GM18505 (cell line): ENCODE results near the gene KDM1B.
"Not testable (repeated sequence)": the region's sequence is repeated elsewhere in the genome, so short reads cannot be mapped to it uniquely, and the experiment has no call there.

Source experiments
- ATAC-seq: cut with Tn5 transposase; IDR thresholded peaks from one replicate; pipeline ENCODE4 v1.9.1; 2021; ENCODE audit not compliant: unreplicated experiment
- POLR2A ChIP-seq: IDR thresholded peaks from 4 replicates; pipeline ENCODE4 v1.6.1; 2011; ENCODE audit warnings: borderline replicate concordance; ENCODE audit not compliant: insufficient read depth, insufficient read length; ENCODE audit errors: extremely low read depth

The KDM1B gene

DNA sequence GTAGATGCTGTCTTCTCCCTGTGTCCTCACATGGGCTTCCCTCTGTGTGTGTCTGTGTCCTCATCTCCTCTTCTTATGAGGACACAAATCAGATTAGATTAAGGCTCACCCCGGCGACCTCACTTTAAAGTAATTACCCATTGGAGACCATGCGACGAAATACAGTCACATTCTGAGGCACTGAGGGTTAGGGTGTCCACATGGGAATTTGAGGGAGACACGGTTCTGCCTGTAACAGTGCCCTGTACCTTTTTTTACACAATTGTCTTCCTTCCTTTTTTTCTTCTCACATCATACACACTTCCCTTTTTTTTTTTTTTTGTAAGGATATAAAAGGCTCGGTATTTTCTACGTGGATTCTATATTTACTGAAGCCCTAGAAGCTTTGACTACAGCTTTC lies 60.2 kb downstream of the KDM1B start:
- no peak for TF ChIP-seq POLR2A
- ATAC-seq = no peak

DNA sequence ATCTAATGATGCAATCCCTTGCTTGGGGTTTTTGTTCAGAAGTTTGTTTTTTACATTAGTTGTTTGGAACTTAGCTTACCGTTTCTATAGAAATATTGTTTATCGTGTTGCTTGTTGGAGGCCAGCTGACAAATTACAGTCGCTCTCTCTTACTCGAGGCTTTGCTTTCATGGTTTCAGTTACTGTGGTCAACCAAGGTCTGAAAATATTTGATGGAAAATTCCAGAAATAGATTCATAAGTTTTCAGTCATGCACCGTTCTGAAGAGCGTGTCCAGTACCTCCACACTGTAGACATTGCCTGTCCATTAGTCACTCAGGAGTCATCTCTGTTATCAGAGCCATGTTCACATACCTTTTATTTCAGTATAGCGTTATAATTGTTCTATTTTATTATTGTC lies 61.2 kb downstream of the KDM1B start:
- ATAC-seq = no peak
- TF ChIP-seq POLR2A = no peak

DNA sequence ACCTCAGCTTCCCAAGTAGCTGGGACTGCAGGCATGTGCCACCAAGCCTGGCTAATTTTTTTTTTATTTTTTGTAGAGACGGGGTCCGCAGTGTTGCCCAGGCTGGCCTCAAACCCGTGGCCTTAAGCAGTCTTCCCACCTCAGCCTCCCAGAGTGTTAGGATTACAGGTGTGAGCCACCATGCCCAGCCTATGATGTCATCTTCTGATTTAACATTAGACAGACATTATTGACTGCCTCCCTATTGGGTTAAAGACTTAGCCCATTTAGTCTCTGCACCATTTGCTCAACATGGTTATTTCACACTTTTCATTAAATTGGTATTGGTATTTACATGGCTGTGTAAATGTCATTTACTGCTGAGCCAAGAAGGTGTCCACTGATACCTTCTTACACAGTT lies 63.0 kb downstream of the KDM1B start:
- ATAC-seq = no peak
- TF ChIP-seq POLR2A = no peak

DNA sequence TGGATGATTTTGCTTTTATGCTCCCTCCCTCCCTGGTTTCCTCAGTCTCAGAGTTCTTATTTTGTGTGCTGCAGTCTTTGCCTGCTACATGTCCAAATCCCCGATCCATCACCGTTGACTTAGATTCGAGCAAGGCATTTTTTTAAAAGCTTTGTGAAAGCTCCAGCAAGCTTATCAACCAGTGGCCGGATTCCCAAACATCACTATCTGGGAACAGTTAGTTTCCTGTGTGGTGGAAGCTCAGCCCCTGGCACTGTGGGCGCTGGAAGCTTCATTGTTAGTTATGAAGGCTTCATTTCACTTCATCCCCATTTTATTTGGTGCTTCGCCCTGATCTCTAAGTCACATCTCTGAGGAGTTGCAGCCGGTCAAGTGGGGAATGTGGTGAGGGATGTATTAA lies 64.4 kb downstream of the KDM1B start:
- ATAC-seq = no peak
- no peak for TF ChIP-seq POLR2A

DNA sequence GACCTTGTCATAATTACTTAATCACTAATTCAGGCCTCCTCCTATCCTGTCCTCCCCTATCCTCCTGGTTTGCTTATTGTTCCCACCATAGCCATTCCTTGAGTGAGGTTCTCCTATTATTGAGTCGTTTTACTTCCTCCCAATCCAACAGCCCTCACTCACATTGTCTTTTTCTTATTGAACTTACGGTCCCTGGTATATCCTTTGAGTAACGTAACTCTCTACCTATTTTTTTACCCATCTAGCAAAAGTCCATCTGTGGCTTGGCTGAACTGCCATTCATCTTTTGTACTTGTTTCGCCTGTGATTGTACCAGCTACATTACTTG lies 66.0 kb downstream of the KDM1B start:
- TF ChIP-seq POLR2A = no peak
- ATAC-seq = no peak

DNA sequence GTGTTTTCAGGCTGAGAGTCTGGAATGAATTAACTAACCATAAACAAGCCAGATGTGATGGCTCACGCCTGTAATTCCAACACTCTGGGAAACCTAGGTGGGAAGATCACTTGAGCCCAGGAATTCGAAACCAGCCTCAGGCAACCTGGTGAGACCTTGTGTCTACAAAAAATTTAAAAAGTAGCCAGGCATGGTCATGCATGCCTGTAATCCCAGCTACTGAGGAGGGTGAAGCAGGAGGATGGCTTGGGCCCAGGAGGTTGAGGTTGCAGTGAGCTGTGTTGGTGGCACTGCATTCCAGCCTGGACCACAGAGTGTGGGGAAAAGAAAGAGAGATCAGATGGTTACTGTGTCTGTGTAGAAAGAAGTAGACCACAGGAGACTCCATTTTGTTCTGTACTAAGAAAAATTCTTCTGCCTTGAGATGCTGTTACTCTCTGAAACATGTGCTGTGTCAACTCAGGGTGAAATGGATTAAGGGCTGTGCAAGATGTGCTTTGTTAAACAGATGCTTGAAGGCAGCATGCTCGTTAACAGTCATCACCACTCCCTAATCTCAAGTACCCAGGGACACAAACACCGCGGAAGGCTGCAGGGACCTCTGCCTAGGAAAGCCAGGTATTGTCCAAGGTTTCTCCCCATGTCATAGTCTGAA lies 71.4 kb downstream of the KDM1B start:
- not testable (repeated sequence) for ATAC-seq

DNA sequence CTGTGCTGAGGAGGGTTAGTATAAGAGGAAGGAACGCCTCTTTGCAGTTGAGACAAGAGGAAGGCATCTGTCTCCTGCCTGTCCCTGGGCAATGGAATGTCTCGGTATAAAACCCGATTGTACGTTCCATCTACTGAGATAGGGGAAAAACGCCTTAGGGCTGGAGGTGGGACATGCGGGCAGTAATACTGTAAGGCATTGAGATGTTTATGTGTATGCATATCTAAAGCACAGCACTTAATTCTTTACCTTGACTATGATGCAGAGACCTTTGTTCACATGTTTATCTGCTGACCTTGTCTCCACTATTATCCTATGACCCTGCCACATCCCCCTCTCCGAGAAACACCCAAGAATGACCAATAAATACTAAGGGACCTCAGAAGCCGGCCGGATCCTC lies 71.9 kb downstream of the KDM1B start:
- not testable (repeated sequence) for ATAC-seq

DNA sequence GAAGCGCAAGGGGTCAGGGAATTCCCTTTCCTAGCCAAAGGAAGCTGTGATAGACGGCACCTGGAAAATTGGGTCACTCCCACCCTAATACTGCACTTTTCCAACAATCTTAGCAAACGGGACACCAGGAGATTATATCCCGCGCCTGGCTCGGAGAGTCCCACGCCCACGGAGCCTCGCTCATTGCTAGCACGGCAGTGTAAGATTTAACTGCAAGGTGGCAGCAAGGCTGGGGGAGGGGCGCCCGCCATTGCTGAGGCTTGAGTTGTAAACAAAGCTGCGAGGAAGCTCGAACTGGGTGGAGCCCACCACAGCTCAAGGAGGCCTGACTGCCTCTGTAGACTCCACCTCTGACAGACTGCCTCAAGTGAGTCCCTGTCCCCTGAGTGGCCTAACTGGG lies 73.4 kb downstream of the KDM1B start:
- not testable (repeated sequence) for ATAC-seq

DNA sequence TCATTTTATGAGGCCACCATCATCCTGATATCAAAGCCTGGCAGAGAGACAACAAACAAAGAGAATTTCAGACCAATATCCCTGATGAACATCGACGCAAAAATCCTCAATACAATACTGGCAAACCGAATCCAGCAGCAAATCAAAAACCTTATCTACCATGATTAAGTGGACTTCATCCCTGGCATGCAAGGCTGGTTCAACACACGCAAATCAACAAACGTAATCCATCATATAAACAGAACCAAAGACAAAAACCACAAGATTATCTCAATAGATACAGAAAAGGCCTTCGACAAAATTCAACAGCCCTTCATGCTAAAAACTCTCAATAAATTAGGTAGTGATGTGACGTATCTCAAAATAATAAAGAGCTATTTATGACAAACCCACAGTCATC lies 76.6 kb downstream of the KDM1B start:
- ATAC-seq = not testable (repeated sequence)

DNA sequence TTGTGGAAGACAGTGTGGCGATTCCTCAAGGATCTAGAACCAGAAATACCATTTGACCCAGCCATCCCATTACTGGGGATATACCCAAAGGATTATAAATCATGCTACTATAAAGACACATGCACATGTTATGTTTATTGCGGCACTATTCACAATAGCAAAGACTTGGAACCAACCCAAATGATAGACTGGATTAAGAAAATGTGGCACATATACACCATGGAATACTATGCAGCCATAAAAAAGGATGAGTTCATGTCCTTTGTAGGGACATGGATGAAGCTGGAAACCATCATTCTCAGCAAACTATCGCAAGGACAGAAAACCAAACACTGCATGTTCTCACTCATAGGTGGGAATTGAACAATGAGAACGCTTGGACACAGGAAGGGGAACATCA lies 78.5 kb downstream of the KDM1B start:
- ATAC-seq = not testable (repeated sequence)

DNA sequence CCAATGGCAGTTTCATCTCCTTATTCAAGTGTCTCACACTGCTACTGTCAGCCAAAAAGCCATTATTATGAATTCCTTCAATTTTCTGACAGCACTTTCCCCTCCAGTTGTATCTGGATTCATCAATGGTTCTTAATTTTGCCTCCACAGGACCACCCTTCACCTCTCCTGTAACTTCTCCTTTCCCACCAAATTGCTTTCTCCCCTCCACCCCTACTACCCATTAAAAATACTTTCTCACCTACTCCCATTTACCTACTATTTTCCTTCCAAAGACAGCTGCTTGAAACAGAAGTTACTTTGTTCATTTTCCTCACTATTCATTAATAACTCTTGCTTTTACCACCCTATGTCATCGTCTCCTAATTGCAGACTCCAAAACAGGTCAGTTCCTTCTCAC lies 79.3 kb downstream of the KDM1B start:
- no peak for TF ChIP-seq POLR2A

DNA sequence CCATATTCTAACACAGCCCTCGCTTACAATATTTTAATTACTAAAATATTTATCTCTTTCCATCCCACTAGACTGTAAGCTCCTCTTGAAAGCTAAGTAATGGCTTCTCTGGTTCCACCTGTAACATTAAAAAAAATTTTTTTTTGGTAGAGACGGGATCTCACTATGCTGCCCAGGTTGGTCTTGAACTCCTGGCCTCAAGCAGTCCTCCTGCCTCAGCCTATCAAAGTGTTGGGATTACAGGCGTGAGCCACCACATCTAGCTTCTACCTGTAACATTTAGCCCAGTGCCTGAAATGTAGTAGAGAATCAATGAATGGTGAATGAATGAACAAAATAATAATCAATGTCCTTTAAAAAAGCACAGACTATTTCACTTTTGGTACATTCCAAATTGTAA lies 80.3 kb downstream of the KDM1B start:
- no peak for ATAC-seq
- no peak for TF ChIP-seq POLR2A

More for the DNA sequence above, 79.3 kb downstream of the KDM1B start:
- ATAC-seq = no peak

DNA sequence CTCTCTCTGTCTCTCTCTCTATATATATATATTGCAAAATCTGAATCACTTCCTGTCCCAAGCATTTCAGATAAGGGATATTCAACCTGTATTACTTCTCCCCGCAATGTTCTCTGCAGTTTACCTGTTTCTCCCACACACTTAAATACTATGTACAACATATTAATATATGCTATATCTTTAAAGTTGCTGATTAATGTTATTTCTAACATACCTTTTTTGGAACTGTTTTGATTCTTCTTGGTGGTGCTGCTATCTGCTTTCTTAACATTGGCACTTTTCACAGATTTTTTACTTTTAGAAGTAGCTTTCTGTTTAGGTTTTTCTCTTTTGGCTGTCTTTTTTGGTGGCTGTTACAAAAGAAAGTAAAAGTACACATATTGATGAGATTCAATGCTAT lies 81.9 kb downstream of the KDM1B start:
- ATAC-seq = no peak
- TF ChIP-seq POLR2A = no peak

DNA sequence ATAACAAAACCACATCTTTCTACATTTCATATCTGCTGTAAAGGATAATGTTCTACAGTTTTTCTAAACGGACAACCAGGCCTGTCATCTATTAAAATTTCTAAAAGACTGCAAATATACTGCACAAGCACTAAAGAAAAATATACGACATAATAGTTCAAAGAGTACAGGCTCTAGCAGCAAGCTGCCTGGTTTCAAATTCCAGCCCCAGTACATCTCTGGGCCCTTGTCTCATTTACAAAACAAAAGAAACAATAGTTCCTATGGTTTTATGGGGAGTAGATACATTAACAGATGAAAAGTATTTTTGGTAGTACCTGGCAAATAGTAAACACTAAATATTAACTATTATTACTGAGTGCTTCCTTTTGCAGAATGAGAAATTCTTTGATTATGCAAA lies 85.0 kb downstream of the KDM1B start:
- no peak for ATAC-seq
- no peak for TF ChIP-seq POLR2A

DNA sequence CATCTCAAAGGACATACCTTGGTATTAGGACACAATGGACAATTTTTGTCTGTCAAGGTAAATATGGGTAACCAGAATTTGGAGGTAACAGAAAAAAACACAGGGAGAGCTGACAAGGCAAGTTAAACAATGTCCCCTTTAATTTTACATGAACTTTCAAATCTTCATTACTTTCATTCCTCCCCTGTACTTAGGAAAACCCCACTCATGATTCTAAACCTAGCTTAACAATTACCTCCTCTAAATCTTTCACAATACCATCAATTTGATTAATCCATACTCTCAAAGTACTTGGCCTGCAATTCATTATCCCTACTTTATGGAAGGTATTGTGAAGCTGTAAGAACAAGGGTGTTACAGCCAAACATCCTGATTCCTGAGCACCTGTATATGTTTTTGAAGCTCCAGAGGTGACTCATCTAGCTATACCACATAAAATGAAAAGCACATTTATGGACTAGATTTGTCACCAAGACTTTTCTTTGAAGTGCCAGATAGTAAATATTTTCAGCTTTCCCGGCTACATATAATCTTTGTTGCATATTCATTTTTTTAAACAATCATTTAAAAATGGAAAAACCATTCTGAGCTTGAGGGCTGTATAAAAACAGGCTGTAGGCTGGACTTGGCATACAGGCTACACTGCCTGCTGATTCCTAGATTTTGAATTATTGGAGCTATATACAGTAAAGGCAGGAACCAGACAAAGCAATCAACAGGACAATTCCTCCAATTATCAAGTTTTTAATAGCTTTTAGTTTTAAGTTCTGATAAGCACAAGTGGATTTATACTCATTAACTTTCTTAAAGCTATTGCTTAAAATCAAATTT lies 86.2 kb downstream of the KDM1B start:
- no peak for ATAC-seq
- TF ChIP-seq POLR2A = no peak
